ENCODE measurements around the gene PTBP3.

PTBP3 gene

GRCh38 chr9:112184946-112185345 lies 148.5 kb downstream of the PTBP3 start:
- DNase-seq = no peak
- intact Hi-C loops (cut with DNase I) = no loop called here

GRCh38 chr9:112184221-112184620 lies 149.2 kb downstream of the PTBP3 start:
- intact Hi-C loops (cut with DNase I) = no loop called here

GRCh38 chr9:112180387-112180881 lies 153.0 kb downstream of the PTBP3 start:
- intact Hi-C loops (cut with DNase I) = no loop called here
- DNase-seq = no peak

More at GRCh38 chr9:112184221-112184620, 149.2 kb downstream of the PTBP3 start:
- no peak for DNase-seq

DNA sequence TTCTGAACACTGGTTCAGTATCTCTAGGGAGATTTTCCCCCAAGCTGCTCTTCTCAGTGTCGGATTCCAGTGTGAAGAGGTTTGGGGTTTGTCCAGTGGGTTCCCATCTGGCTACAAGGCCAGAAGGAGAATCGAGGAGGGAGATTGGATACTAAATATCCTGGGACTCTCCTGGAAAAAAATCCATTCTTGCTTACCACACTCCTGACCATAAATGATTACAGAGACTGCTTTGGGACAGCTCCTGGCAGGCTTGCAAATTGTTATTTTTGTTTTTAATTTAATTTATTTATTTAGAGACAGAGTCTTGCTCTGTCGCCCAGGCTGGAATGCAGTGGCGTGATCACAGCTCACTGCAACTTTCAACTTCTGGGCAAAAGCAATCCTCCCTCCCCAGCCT lies 153.6 kb downstream of the PTBP3 start:
- intact Hi-C loops (cut with DNase I) = no loop called here

DNA sequence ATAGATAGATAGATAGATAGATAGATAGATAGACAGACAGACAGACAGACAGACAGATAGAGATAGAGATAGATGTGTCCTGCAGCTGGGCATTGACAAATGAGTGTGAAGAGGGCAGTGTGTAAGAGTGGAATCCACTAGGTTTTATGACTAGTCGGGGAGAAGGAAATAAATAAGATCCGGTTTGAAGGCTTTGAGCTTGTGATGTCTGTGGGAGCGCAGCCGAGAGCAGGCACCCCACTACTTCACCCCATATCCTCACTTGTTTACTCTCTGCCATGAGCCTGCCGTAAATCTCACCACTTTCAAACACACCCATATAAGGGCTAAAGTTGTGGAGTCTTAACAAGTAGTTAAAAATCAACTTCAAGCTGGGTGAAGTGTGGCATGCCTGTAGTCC lies 156.9 kb downstream of the PTBP3 start:
- intact Hi-C loops (cut with DNase I) = no loop called here
- DNase-seq = no peak

More for the DNA sequence above, 153.6 kb downstream of the PTBP3 start:
- no peak for DNase-seq

DNA sequence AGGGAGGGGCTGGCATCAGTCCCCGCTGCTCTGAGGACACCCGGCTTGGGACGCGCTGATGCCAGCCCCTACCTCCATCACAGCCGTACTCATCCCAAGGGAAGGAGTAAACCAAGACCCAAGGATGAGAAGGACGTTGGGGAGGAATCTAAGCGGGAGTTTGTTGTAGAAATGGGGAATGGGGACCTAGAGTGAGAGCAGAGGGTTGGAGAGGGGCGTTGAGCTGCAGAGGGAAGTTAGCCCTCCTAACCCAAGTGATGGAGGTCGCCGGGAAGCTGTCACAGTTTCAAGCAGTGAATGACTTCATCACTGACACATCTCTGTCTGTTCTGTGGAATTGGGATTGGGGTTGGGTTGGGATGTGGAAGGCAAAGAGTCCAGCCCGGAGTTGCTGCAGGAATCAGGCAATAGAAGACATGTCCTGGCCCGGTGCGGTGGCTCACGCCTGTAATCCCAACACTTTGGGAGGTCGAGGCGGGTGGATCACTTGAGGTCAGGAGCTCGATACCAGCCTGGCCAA lies 157.6 kb downstream of the PTBP3 start:
- DNase-seq = no peak
- intact Hi-C loops (cut with DNase I) = no loop called here

DNA sequence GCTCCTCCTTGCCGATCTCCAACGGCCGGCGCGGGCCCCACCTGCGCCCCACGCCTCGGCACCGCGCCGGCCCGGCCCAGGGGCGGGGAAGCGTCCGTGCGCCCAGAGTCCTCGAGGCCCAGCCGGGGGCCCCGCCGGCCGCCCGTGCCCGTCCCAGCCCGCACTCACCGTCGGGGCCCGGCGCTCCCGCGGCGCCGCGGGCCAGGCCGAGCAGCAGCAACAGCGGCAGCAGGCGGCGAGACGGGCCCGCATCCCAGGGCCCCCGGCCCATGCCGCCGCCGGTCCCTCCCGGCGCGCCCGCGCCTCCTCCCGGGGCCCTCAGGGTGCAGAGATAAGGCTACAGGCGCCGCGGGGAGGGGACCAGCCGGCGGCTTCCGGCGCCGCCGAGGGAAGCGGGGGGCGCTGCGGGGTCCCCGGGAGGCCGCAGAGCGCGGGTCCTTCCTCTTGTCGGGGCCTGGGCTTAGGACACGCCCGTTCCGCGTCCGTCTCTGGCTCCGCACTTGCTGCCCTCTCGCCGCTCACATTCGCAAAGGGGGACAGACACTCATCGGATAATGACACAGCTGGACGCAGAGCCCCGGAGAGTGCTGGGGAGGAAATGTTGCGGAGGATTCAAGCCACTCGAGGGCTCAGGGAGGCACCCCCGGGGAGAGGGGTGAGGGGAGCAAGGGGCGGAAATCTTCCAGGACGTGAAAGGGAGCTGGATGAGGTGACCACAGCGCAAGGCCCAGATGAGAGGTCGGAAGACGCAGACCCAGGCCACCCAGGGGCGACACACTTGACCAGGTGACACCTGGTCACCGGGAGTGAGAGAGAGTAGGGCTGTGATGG lies 158.2 kb downstream of the PTBP3 start, which contains the start of gene SUSD1:
Gene SUSD1, minus strand, starts transcription at position 333 of the 831 bp plus-strand sequence. Its CDS starts 62 bp downstream, at position 271.
- DNase-seq = peak in 21 of 42 donors; percentile 2 to 51 (median 19)
- intact Hi-C loops (cut with DNase I) = no loop called here

GRCh38 chr9:112174222-112174964 lies 159.0 kb downstream of the PTBP3 start:
- intact Hi-C loops (cut with DNase I) = no loop called here
- DNase-seq = peak in 33 of 42 donors; percentile 2 to 63 (median 31)

DNA sequence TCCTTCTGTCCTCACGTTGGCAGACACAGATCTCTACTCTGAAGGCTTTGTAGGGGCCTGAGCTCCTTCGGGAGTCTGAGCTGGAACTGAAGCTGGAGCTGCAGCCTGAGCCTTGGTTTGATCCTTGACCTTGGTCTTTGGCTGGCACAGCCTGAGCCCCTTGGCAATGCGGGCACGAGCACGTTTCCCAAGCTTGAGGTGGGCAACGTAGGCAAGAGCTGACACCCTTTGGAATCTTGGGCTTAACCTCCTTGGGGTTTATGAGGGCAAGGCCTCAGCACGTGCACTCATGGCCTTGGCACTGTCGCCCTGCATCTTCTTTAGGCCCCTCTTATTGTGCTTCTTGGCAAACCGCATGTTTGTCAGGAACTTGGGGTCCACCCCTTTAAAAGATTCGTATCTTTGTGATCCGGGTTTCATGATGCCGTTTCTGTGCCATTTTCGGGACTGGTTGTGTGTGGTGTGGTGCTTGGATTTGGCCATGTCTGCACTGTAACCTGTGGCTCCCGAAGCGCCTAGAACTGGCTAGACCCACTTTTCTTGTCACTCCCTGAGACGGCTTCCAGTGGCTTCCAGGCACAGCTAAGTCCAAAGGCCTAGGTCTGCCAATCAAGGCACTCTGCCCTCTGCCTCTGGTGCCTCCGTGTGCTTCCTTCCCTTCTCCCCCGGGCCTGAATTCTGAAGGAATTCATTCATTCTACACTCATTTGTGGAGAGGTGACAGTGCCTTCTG lies 159.8 kb downstream of the PTBP3 start:
- no peak for DNase-seq
- intact Hi-C loops (cut with DNase I) = no loop called here

GRCh38 chr9:112170968-112171367 lies 162.5 kb downstream of the PTBP3 start:
- intact Hi-C loops (cut with DNase I) = no loop called here

DNA sequence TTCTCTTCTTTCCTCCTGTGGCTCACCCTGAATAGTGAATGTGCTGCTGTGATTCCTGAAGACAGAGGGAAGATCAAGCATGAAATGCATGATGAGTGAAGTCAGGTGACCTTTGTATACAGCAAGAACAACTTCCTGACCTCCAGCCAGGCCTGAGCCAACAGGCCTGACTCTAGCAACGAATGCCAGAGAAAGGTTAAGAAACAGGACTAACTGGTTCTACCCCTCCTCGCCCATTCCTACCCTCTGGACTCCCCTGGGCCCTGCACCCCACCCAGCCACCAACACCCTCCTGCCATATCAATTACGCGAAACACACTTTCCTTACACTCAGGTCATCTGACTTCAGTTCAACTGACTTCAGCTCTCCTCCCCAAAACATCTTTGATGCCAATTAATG lies 163.2 kb downstream of the PTBP3 start:
- intact Hi-C loops (cut with DNase I) = no loop called here
- DNase-seq = no peak

More at GRCh38 chr9:112170968-112171367, 162.5 kb downstream of the PTBP3 start:
- DNase-seq = no peak

GRCh38 chr9:112169368-112169767 lies 164.1 kb downstream of the PTBP3 start:
- intact Hi-C loops (cut with DNase I) = no loop called here
- DNase-seq = no peak

GRCh38 chr9:112168197-112168596 lies 165.2 kb downstream of the PTBP3 start:
- no peak for DNase-seq
- intact Hi-C loops (cut with DNase I) = no loop called here

Measured in head of caudate nucleus (tissue), 42 donors.